Hematopoietic multipotent progenitor cell (in vitro differentiated cells): ENCODE data around the gene GPR139. TPM values are rescaled to one million over a fixed set of nuclear protein-coding genes. Genes with fewer than 3 reads are reported as not detected.

ENCODE experiments used
- DNase-seq, 3 donors: peaks; one replicate each; pipeline ENCODE4 v3.0.0-alpha.2; 2011 to 2015; ENCODE audit warnings: low read depth in 2 of 3, low spot score in 2 of 3
- total RNA-seq: library from RNA; depleted of rRNA; stranded (reverse); fragments of >200 nt; gene quantifications from one replicate; pipeline ENCODE4 v1.2.3, GENCODE V29; 2012

GPR139 gene
- not detected for total RNA-seq

DNA sequence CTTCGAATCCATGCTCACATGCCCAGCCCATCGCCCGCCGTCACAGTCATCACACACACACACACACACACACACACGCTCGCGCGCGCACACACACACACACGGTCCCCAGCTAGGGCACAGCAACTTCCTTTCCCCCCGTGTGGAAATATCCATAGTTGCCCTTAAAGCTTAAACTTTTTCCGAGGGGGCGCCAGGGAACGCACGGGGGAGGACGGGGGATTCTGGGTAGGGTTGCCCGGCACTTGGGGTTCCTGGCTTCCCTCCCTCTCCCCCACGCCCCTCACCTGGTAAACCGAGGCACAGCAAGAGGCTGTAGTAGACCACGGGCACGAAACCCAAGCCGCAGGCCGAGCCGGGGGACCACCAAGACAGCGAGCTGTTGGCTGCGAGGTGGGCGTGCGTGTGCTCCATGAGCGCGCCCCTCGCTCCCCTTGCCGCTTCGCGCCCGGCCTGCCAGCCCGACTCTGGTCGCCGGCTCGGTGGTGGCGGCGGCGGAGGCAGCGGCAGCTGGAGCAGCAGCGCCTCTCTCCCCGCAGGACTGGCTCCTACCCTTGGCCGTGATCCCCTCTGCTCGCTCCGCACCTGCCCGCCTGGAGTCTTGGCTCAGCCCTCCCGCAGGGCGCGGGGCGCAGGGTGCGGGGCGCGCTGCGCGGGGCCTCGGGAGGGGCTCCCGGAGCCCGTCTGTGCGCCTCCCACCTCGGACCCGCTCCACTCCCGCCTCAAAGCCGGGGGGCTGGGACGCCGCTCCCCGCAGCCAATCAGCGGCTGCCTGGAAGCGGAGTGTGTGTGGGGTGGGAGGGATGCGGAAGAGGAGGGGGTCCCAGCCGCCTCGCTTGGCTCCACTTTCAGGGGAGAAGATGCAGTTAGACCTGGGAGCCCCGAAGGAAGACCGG lies at the start of gene GPR139:
Gene GPR139 (minus strand): TSS at position 688 of the 896 bp plus-strand sequence. CDS start 274 bp downstream, at position 414.
- DNase-seq: no peak

- DNase-seq: no peak
Observed at GRCh38 chr16:20122011-20122410, 48.3 kb upstream of the GPR139 start.

DNA sequence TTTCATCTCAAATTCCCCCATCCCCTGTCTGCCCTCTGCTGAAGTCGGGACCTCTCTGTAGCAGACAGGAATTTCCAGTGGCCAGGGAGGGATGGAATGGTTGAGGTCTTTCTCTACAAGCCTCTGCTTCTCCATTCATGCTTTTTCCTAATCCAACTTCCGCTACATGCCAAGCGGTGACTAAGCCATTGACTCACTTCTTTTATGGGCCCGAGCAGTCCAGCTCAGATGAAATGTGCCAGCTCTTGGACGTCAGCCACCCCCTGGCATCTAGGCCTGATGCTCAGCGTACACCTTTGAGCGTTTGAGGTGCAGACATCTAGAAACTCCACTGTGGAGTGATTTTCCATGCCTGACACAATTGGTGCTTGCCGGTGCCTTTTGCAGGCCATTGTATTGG lies 40.7 kb upstream of the GPR139 start:
- DNase-seq: no peak

GRCh38 chr16:20111143-20111542 lies 37.5 kb upstream of the GPR139 start:
- DNase-seq: no peak

DNA sequence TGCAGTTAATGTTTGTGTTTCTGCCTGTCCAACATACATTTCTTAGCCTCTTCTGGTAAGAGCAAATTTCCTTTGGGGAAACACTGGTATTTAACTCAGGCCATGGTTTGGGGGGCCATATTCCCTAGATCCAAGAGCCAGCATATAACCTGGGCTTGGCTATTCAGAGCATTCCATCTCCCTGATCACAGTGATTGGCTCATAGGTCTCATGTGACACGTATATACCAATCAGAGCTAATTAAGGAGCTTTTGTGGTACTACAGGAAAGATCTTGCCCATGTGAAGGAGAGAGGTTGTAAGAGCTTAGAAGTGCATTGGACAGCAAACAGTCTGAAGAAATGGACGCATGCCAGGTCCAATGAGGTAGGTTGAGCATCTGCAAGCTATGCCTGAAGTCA lies 33.4 kb upstream of the GPR139 start:
- no peak for DNase-seq

GRCh38 chr16:20104563-20105183 lies 31.0 kb upstream of the GPR139 start:
- DNase-seq: no peak

- DNase-seq: no peak
Observed at GRCh38 chr16:20102521-20102920, 28.8 kb upstream of the GPR139 start.

DNA sequence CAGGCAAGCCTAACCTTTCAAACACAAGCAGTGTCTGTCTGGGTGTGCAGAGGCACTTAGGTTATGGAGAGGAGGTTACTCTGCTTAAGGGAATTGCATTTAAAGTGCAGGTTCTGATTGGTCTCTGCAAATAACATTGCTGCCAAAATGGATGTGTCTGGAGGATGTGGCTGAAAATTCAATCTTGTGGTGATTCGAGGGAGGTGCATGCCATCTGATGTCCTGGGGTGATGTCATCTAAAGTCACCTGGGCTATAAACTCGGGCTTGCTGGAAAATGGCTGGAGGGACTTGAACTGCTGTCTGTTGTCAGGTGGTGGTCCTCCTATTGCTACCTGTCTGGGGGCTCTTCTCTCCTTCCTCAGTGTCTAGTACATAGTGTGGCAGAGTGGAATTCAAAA lies 28.3 kb upstream of the GPR139 start:
- DNase-seq: no peak

GRCh38 chr16:20099375-20099774 lies 25.7 kb upstream of the GPR139 start:
- no peak for DNase-seq

DNA sequence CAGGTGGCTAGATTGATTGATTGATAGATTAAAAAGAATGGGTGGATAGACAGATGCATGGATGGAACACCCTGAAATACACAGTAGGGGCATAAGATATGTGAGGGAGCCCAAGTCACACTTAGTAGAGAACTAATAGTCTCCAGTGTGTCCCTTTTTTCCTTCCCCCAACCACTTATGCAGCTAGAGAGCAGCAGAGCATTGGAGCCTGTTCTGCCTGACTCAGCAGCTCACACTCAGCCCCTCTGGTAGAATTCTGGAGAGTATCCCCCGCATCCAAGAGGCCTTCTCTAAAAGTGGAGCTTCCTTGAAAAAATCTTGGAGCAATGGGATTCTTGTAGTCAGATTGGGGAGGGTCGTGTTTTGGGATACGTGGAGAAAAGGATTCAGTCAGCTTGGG lies 20.5 kb upstream of the GPR139 start:
- DNase-seq: no peak

- no peak for DNase-seq
Observed at GRCh38 chr16:20089246-20089965, 15.7 kb upstream of the GPR139 start.

- no peak for DNase-seq
Observed at GRCh38 chr16:20084624-20085226, 11.0 kb upstream of the GPR139 start.

- DNase-seq: no peak
Observed at GRCh38 chr16:20079106-20079505, 5.4 kb upstream of the GPR139 start.

- no peak for DNase-seq
Observed at GRCh38 chr16:20075243-20075642, 1.6 kb upstream of the GPR139 start.

DNA sequence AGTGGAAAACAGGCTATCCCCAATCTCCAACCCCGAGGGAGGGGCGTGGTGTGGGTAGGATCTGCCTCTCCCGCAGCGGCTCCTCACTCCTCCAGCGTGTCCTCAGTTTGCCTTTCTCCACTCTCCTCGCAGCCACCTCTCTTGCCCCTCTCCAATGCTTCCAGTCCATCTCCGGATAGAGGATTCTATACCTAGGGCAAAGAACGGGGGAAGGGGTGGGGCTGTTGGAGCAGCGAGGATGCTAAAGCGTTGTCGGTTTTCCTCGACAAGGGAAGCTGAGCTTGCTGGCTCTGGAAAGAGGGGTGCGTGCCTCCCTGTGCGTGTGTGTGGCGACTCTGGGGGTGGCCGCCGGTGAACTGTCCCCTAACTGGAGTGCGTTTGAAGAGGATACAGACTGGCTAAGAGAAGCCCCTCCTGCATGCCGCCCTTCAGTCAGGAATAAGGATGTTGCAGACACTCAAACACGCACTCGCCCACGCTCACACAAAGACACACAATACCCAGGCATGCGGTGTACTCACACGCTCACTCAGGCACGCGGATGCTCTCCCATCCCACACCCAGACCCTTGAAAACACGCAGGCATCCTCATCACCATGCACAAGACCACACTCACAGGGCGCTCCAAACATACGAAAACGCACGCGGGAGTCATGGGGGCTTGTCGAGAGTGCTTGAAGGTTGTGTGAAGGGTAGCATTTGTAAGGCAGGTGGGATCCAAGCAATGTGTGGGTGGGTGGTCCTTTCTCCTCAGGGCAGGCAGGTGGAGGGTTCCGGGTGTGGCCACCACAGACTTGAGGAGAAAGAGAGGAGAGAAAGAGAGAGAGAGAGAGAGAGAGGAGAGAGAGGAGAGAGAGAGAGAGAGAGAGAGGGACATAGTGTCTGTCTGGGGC lies 655 bp upstream of the GPR139 start:
- no peak for DNase-seq

DNA sequence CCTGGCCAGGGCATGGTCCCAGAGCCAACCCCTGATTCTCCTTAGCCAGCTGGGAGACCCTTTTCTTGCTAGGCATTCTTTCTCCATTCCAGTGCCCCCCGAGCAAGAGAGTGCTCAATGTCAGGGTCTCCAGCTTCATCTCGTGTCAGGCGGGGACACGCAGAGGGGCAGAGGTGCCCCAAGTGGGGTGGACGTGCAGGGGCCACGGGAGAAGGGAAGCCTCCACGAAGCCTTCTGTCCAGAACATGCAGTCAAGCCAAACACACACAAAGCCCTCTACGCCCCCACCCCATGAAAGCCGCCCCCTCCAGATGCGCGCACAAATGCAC lies 852 bp downstream of the GPR139 start:
- DNase-seq: no peak

DNA sequence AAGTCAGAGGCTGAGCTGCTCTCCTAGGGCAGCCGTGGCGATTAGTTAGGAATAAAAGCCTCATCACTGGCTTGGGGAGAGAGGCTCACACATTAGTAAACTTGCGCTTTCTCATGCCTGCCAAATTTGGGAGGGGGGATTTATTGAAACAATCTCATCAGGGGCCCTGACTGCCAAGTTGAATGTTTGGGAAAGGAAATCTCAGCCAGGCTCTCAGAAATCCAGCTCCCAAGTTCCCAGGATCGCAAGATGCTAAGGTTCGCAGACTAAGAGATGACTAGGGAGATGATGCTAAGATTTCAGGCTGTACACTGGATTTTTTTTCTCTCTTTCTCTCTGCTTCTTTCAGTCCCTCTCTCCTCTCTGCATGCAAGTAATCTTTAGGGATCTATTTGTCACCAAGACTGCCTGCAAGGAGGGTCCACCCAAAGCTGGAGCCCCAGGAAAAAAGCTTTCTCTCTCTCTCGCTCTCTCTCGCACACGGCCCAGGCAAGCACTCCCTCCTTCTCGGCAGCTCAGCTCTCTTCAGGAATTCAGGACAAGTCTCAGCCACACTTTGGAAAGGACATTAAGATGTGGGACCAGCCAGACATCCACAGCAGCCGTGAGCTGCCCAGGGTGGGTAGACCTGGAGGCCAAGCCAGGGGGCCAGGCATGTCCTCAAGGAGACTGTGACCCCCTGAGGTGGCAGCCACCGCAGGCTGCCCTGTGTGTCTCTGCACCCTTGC lies 1.4 kb downstream of the GPR139 start:
- no peak for DNase-seq

DNA sequence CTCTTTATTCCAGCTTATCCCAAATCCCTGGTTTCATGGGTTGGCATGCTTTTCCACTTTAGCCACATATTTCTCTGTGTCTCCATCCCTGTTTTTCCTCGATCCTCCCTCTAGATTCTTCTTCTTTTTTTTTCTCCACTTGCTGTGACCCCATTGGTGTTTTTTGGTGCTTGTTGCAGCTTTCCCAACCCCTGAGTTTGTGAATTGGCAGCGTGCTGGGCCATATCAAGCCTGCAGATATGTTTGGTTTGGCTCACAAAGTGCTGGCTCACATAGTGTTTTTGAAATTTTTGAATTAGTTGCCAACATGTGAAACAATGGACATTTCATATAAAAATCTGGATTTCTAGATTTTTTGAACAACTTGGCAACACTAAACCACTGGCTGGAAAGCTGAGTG lies 8.8 kb downstream of the GPR139 start:
- DNase-seq: no peak

DNA sequence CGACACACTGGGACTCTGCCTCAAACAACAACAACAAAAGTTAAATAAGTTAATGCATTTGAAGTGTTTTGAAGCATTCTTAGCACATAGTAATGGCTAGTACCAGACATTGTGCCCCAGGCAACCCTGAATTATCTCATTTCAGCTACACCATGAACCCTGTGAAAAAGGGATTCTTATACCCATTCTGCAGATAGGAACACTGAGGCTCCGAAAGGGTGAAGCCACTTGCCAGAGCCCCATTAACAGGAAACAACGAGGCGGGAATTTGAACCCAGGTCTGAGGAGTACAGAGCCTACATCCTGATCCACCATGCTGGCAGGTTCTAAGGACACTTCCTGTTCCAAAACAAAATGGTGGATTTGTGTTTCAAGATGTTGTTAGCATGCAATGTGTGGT lies 9.2 kb downstream of the GPR139 start:
- DNase-seq: no peak

DNA sequence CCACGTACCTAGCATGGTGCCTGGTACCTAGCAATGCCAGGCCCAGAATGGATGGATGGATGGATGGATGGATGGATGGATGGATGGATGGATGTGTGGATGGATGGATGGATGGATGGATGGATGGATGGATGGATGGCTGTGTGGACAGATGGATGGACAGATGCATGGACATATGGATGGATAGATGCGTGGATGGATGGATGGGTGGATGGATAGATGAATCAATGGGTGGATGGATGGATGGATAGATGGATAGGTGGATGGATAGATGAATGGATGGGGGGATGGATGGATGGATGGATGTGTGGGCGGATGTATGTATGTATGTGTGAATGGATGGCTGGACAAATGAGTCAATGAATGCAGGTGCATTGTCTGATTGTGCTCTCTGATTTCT lies 12.6 kb downstream of the GPR139 start:
- no peak for DNase-seq
